ENCODE data around the gene PLCB1. TPM values are rescaled to one million over a fixed set of nuclear protein-coding genes. Genes with fewer than 3 reads are reported as not detected.
A peak's percentile ranks its signal among the peaks of the same experiment; 100 is the strongest.

Gene PLCB1
- total RNA-seq, 2 donors from 2014 or later = 7.3 to 45.5 TPM

- H3K36me3 ChIP-seq = no peaks in the 10 kb centered on the region
- no peak overlapping the region for H3K4me3 ChIP-seq
Observed at GRCh38 chr20:8210749-8211148, 78.7 kb downstream of the PLCB1 start.

DNA sequence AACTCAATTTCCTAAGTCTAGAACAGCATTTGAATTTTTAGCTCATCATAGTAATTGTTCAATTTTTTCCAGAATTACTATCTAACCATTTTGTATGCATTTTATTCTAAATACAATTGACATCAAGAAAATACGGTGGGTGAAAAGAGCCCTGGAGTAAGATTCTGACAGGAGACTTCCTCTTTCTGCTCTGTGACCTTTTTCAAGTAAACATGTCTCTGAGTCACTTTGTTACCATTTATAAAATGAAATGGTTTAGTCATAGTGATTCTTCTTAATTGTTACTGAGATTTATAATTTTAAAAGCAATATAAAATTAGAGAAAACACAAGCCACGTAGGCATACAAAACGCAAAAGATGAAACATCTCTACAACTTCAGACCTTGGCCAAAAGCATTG is 80.2 kb downstream of the PLCB1 start:
- TF ChIP-seq, protein P1, sequence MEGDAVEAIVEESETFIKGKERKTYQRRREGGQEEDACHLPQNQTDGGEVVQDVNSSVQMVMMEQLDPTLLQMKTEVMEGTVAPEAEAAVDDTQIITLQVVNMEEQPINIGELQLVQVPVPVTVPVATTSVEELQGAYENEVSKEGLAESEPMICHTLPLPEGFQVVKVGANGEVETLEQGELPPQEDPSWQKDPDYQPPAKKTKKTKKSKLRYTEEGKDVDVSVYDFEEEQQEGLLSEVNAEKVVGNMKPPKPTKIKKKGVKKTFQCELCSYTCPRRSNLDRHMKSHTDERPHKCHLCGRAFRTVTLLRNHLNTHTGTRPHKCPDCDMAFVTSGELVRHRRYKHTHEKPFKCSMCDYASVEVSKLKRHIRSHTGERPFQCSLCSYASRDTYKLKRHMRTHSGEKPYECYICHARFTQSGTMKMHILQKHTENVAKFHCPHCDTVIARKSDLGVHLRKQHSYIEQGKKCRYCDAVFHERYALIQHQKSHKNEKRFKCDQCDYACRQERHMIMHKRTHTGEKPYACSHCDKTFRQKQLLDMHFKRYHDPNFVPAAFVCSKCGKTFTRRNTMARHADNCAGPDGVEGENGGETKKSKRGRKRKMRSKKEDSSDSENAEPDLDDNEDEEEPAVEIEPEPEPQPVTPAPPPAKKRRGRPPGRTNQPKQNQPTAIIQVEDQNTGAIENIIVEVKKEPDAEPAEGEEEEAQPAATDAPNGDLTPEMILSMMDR (IDR thresholded peaks at IDR 0.05) = no peak
- H3K27me3 ChIP-seq = no peaks in the 10 kb centered on the region
- no peaks in the 10 kb centered on the region for H3K36me3 ChIP-seq
- no peaks in the 10 kb centered on the region for H3K9me3 ChIP-seq
- no peak overlapping the region for H3K27ac ChIP-seq
- H3K4me3 ChIP-seq = no peak overlapping the region
- no peak for DNase-seq (ENCODE audit: low spot score)
- H3K4me1 ChIP-seq = peaks cover 0 to 22% of the 10 kb centered on the region in 2 donors

More at GRCh38 chr20:8210749-8211148, 78.7 kb downstream of the PLCB1 start:
- H3K4me1 ChIP-seq = peaks cover 0 to 18% of the 10 kb centered on the region in 2 donors
- no peaks in the 10 kb centered on the region for H3K27me3 ChIP-seq
- TF ChIP-seq, protein P1 (IDR thresholded peaks at IDR 0.05) = no peak
- DNase-seq (ENCODE audit: low spot score) = no peak
- no peaks in the 10 kb centered on the region for H3K9me3 ChIP-seq
- H3K27ac ChIP-seq = no peak overlapping the region

- H3K27me3 ChIP-seq = no peaks in the 10 kb centered on the region
- no peaks in the 10 kb centered on the region for H3K36me3 ChIP-seq
- TF ChIP-seq, protein P1 (IDR thresholded peaks at IDR 0.05) = no peak
- no peak overlapping the region for H3K27ac ChIP-seq
- peaks cover 0 to 22% of the 10 kb centered on the region in 2 donors for H3K4me1 ChIP-seq
- no peak overlapping the region for H3K4me3 ChIP-seq
- H3K9me3 ChIP-seq = no peaks in the 10 kb centered on the region
- no peak for DNase-seq (ENCODE audit: low spot score)
Observed at GRCh38 chr20:8213270-8213669, 81.2 kb downstream of the PLCB1 start.

DNA sequence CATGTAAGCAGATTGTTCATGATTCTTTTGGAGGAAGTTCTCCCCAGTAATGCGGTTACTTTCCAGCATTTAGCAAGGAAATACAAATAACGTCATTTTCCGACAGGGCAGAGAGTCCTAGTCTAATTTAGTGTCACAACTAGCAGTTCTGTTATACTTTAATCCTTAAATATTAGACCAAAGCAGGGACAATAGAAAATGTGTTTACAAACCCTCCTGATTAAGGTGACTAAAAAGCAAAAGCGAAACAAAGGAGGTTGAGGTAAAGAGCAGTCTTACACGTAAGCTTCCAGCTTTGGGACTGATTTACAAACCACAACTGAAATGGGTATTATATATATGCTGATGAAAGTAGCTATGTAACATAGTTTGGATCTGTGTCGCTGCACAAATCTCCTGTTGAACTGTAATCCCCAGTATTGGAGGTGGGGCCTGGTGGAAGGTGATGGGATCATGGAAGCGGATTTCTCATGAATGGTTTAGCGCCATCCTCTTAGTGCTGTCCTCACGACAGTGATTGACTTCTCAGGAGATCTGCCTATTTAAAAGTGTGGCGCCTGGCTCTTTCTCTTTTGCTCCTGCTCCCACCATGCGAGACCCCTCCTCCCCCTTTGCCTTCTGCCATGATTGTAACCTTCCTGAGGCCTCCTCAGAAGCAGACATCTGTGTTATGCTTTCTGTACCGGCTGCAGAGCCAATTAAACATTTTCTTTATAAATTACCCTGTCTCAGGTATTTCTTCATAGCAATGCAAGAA is 81.9 kb downstream of the PLCB1 start:
- Histone ChIP-seq H3K27me3 (no peaks in the 10 kb centered on the region), H3K4me3 (peak overlapping the region in 1 of 2 donors; percentile 10), H3K4me1 (peaks cover 0 to 22% of the 10 kb centered on the region in 2 donors), H3K27ac (peak overlapping the region; percentile 8 to 34), H3K9me3 (no peaks in the 10 kb centered on the region), H3K36me3 (no peaks in the 10 kb centered on the region)
- TF ChIP-seq, protein P1 (IDR thresholded peaks at IDR 0.05) = no peak
- no peak for DNase-seq (ENCODE audit: low spot score)

DNA sequence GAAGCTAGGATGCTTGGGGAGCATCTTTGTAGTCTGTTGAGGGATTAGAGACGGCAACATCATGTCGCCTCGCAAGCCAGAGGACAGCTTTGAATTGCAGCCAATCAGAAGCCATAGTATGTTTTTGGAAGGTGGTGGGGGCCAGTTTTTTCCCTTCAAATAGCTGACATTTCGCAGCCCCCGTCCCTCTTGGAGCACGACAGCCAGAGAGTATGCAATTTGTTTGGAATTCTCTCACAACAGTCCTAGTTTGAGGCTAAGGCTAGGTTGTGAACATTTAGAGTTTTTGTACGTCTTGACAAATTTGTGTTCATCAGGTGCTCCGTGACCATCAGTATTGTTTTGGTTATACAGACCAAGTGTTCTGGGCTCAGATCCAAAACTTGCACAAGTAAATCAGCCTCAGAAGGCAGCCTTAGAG is 83.3 kb downstream of the PLCB1 start:
- Histone ChIP-seq H3K27ac (no peak overlapping the region), H3K27me3 (no peaks in the 10 kb centered on the region), H3K4me3 (no peak overlapping the region), H3K9me3 (no peaks in the 10 kb centered on the region), H3K4me1 (peaks cover 0 to 22% of the 10 kb centered on the region in 2 donors), H3K36me3 (no peaks in the 10 kb centered on the region)
- no peak for DNase-seq (ENCODE audit: low spot score)
- TF ChIP-seq, protein P1 (IDR thresholded peaks at IDR 0.05) = no peak

All from right atrium auricular region (tissue), 2 donors.